IPS-18c (cell line): ENCODE results near the gene MYLK.

Source experiments
- H3K4me3 ChIP-seq: 2 replicates; pipeline ENCODE4 v1.7.0; 2013; ENCODE audit warnings: low read depth, mild to moderate bottlenecking, low read length, moderate library complexity; ENCODE audit not compliant: insufficient read depth
- H3K9me3 ChIP-seq: one replicate; pipeline ENCODE4 v1.6.1; 2013; ENCODE audit warnings: mild to moderate bottlenecking, low read length, moderate library complexity; ENCODE audit not compliant: control insufficient read depth, insufficient read depth

The MYLK gene

GRCh38 chr3:123633530-123633929 is 250.6 kb downstream of the MYLK start:
- no peak overlapping the region for H3K4me3 ChIP-seq

GRCh38 chr3:123632161-123632655 is 251.9 kb downstream of the MYLK start:
- Histone ChIP-seq H3K4me3 (no peak overlapping the region), H3K9me3 (no peaks in the 10 kb centered on the region)

More at GRCh38 chr3:123633530-123633929, 250.6 kb downstream of the MYLK start:
- H3K9me3 ChIP-seq: no peaks in the 10 kb centered on the region

- Histone ChIP-seq H3K9me3 (no peaks in the 10 kb centered on the region), H3K4me3 (no peak overlapping the region)
Observed at GRCh38 chr3:123629747-123630047, 254.4 kb downstream of the MYLK start.

DNA sequence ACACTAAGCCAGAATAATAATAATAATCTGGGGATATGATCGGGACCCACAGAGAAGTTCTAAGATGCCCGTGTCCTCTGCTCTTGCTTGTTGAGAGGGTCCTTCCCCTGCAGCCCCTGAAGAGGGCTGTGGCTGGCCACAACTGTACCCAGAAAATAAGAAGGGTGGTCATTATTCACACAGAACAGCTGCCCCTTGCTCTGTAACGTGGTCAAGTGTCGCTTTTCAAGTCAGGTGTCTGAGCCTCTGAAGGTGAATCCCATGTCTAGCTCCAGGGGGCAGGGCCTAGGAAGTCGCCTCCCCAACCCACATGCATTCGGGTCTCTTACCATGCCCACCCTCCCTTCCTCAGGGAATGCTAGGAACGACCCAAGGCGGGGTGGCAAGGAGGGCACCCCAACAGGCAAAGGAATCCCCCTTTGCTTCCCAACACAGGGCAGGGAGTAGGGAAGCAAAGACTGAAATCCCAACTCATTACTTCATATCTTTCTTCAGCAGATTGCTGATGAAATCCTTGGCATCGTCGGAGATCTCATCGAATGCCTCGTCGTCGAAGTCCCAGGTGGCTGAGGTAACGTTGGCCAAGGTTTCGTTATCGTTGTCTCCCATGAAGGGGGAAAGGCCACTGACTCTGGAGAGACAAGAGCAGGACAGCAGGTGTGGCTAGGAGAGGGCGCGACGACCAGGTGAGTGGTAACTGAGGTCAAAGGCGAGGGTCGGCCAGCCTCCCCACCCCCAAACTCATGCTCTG is 255.0 kb downstream of the MYLK start:
- Histone ChIP-seq H3K4me3 (no peak overlapping the region), H3K9me3 (no peaks in the 10 kb centered on the region)

GRCh38 chr3:123627673-123628670 is 256.2 kb downstream of the MYLK start:
- Histone ChIP-seq H3K9me3 (no peaks in the 10 kb centered on the region), H3K4me3 (no peak overlapping the region)

DNA sequence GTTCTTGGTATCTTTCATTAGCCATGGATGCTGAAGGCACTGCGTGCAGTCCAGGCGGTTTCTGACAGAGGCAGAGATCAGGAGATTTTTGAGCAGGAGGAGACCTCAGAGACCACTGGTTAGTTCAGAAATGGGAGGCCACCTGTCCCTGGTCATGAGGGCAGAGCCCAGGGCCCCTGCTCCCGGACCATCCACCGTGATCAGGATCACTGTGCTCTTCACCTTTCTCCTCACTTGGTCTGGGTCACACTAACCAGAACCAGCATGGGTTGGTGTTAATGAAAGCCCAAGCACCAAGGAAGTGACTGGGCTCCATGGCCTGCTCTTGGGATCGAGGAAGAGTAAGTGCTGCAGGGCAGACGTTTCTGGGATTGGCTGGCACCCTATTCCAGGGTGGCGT is 257.3 kb downstream of the MYLK start:
- Histone ChIP-seq H3K4me3 (no peak overlapping the region), H3K9me3 (no peaks in the 10 kb centered on the region)

DNA sequence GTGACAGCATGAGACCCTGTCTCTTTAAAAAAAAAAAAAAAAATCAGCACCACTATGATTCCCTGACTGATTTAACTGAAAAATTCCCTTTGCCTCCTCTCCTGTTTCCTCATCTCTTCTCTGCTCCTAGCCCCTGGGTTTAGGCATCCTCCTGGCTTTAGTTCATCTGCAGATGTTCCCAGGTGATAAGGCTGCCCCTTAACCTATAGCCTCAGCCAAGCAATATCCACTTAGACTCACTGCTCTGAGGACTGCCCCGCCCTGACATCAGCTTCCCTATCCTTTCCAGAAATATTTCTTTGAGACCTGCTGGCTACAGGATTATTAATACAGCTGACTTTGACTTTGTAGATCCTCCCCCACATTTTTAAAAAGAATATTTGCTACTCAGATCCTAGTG is 259.8 kb downstream of the MYLK start:
- H3K9me3 ChIP-seq: no peaks in the 10 kb centered on the region
- no peak overlapping the region for H3K4me3 ChIP-seq

- H3K4me3 ChIP-seq: no peak overlapping the region
- no peaks in the 10 kb centered on the region for H3K9me3 ChIP-seq
Observed at GRCh38 chr3:123623346-123623880, 260.7 kb downstream of the MYLK start.

- Histone ChIP-seq H3K9me3 (no peaks in the 10 kb centered on the region), H3K4me3 (no peak overlapping the region)
Observed at GRCh38 chr3:123622766-123623165, 261.4 kb downstream of the MYLK start.

DNA sequence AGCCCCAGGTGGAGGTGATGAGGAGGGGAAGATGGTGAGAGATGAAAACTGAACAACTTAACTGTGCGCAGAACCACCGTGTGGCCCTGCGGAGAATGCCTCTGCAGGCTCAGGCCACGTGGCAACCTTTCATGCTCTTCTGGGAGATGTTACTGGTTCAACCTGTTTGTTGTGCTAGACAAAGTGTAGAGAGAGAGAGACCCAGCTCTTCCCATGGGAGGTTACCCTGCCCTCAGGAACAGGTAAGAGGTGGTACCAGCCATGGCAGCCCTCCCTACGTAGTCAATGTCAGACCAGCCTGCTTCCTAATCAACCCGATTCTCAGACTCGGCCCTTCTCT is 262.3 kb downstream of the MYLK start:
- Histone ChIP-seq H3K4me3 (no peak overlapping the region), H3K9me3 (no peaks in the 10 kb centered on the region)

DNA sequence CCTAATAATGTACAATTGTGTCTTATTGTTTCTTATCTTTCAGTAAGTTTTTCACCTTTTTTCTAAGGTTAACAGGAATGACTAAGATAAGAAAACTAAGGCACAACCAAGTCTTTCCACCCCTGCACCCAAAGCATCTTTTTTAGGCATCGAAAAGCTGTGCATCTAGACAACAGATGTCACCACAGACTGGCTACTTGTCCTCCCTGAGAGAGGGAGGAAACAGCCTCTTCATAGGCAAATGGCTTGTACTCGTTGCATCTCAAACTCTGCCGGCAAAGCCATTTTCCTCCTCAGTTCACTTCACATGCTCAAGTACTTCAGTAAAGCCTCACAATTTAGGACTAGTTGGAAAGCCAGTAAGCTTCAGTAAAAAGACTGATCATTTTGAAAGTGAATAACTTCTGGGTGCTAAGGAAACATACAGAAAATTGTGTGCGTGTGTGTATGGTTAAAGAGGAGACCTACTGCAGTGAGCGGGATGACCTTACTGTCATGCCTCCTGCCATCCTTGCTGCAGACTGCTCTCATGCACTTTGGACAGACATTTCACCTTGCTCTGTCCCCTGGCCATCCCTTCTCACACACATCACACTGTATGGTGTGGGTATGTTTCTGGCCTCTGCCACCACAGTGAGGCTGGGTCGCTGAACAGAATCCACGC is 262.8 kb downstream of the MYLK start:
- Histone ChIP-seq H3K9me3 (no peaks in the 10 kb centered on the region), H3K4me3 (no peak overlapping the region)

- no peaks in the 10 kb centered on the region for H3K9me3 ChIP-seq
- H3K4me3 ChIP-seq: no peak overlapping the region
Observed at GRCh38 chr3:123620343-123620742, 263.8 kb downstream of the MYLK start.

- no peaks in the 10 kb centered on the region for H3K9me3 ChIP-seq
- H3K4me3 ChIP-seq: no peak overlapping the region
Observed at GRCh38 chr3:123618768-123619484, 265.2 kb downstream of the MYLK start.

- no peaks in the 10 kb centered on the region for H3K9me3 ChIP-seq
Observed at GRCh38 chr3:123618076-123618708, 265.9 kb downstream of the MYLK start.

GRCh38 chr3:123616593-123616992 is 267.5 kb downstream of the MYLK start:
- Histone ChIP-seq H3K4me3 (no peak overlapping the region), H3K9me3 (no peaks in the 10 kb centered on the region)

More at GRCh38 chr3:123618076-123618708, 265.9 kb downstream of the MYLK start:
- H3K4me3 ChIP-seq: no peak overlapping the region

- no peaks in the 10 kb centered on the region for H3K9me3 ChIP-seq
- no peak overlapping the region for H3K4me3 ChIP-seq
Observed at GRCh38 chr3:123613543-123613942, 270.6 kb downstream of the MYLK start.
